ENCODE results near the gene SCART1. TPM values are rescaled to one million over a fixed set of nuclear protein-coding genes. Genes with fewer than 3 reads are reported as not detected.

The SCART1 gene
- total and polyA plus RNA-seq, 10 of the 15 experiments (the other 5 are each of a cell fraction or from before 2014, with no cell fraction given): 0.05 to 22.0 (median 0.58) TPM

- no peak for TF ChIP-seq HDGF (IDR thresholded peaks at IDR 0.05)
- TF ChIP-seq POLR2AphosphoS5 (IDR thresholded peaks at IDR 0.05; ENCODE audit: low read length): no peak
- no peak for TF ChIP-seq MYC (IDR thresholded peaks at IDR 0.05; ENCODE audit: insufficient read depth, insufficient read length, insufficient replicate concordance, low read length, severe bottlenecking)
- no peak for TF ChIP-seq SREBF1 (IDR thresholded peaks at IDR 0.05; ENCODE audit: low read length)
- no peak for TF ChIP-seq FOXM1 (IDR thresholded peaks at IDR 0.05; ENCODE audit: low read depth, low read length)
- no peak for TF ChIP-seq E4F1 (IDR thresholded peaks at IDR 0.05; ENCODE audit: borderline replicate concordance, partially characterized antibody)
- no peak for TF ChIP-seq SP1 (IDR thresholded peaks at IDR 0.05; ENCODE audit: low read depth, low read length)
- no peak for TF ChIP-seq ZNF592 (IDR thresholded peaks at IDR 0.05)
- TF ChIP-seq MAX (IDR thresholded peaks at IDR 0.05; ENCODE audit: low read depth, low read length): no peak
- TF ChIP-seq SPI1 (IDR thresholded peaks at IDR 0.05; ENCODE audit: borderline replicate concordance, insufficient read depth, low read depth, low read length): no peak
- no peak for TF ChIP-seq CEBPB (IDR thresholded peaks at IDR 0.05; ENCODE audit: borderline replicate concordance in 1 of 2, low read depth in 2 of 2, low read length in 2 of 2)
- TF ChIP-seq SUPT20H (IDR thresholded peaks at IDR 0.05; ENCODE audit: borderline replicate concordance, control insufficient read depth, low read depth, low read length): no peak
- no peak for TF ChIP-seq NFIC (IDR thresholded peaks at IDR 0.05; ENCODE audit: low read depth, low read length)
- ChIA-PET RAD21 (ENCODE audit: unreplicated experiment) (no interaction called here), POLR2A (no interaction called here), SMC1A (ENCODE audit: uncharacterized antibody, unreplicated experiment) (no interaction called here), CTCF (no interaction called here)
- no peaks in the 10 kb centered on the region for H3K36me3 ChIP-seq (ENCODE audit: control insufficient read depth in 2 of 2, insufficient read depth in 2 of 2, low read length in 1 of 2)
- H3K4me3 ChIP-seq: no peak overlapping the region
- H3K27me3 ChIP-seq (replicated peaks in 1 of 2; ENCODE audit: control insufficient read depth in 2 of 2, insufficient read depth in 2 of 2, low read length in 1 of 2): no peaks in the 10 kb centered on the region
- no peak for ATAC-seq
- no peaks in the 10 kb centered on the region for H3K4me1 ChIP-seq (ENCODE audit: control insufficient read depth, insufficient read depth, low read length)
- DNase-seq (ENCODE audit: low read depth, low spot score): no peak
- intact Hi-C loops (cut with micrococcal nuclease; ENCODE audit: unreplicated experiment): no loop called here
- H3K79me2 ChIP-seq (ENCODE audit: control insufficient read depth, insufficient read depth, low read length): no peaks in the 10 kb centered on the region
- no peak for FAIRE-seq
- WGBS (ENCODE audit: insufficient coverage, insufficient replicate concordance, low lambda C conversion rate, missing lambda C conversion rate): 18% methylated on average over 12 of the region's 12 CpGs
- no peaks in the 10 kb centered on the region for H4K20me1 ChIP-seq (ENCODE audit: control insufficient read depth, insufficient read depth)
- BruUV-seq (replicated peaks): no TSS peak
- H3K27ac ChIP-seq (ENCODE audit: control insufficient read depth, insufficient read depth): no peak overlapping the region
- H2AFZ ChIP-seq (ENCODE audit: control insufficient read depth, low read depth, low read length): no peak overlapping the region
- no peaks in the 10 kb centered on the region; the same call in 2 of the 3 replicates for H3K9me3 ChIP-seq (replicated peaks; ENCODE audit: control insufficient read depth, insufficient read depth, low read length)
- no peak overlapping the region for H3K4me2 ChIP-seq (ENCODE audit: control insufficient read depth, insufficient read depth)
- no peak overlapping the region for H3K9ac ChIP-seq (ENCODE audit: control insufficient read depth, insufficient read depth, low read length)
- in situ Hi-C loops (cut with MboI): no loop called here
These were observed 21.1 kb downstream of the SCART1 start for GRCh38 chr10:133474665-133475424.
